ENCODE data around the gene GTPBP4. TPM values are rescaled to one million over a fixed set of nuclear protein-coding genes. Genes with fewer than 3 reads are reported as not detected.

Gene GTPBP4
- total and polyA plus RNA-seq, 2 of the 13 experiments (the other 11 are each of a cell fraction or from before 2014, with no cell fraction given) = 24.1 to 85.5 TPM

DNA sequence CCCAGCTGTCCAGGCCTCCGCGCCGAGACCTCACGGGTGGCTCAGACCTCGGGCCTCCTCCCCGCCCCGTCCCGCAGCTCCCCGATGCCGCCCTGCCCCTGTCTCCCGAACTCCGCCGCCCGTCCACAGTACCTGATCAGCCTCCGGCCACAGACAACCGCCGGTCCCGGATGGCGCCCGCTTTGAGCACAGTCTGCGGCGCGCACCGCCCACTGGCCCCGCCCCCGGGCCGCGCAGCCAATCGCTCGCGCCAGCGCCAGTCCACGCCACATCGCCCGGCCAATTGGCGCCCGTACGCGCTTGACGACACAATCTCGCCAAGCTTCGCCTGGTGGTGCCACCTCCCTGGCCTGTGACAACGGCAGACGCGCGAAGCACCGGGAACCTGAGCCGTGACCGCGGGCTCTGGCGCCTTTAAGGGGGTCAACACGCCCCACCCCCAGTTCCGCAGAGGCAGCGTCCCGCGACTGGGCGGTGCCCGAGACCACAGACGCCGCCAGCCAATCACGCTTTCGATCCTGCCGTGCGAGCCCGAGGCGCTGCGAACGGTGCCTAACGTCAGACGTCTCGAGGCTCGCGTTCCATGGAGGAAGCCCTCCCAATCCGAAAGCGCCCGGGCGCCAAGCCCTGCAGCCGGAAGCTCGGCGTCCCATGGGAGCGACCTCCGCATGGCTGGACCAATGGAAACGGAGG lies 60.6 kb downstream of the GTPBP4 start, which contains the start of gene IDI1 (continued):
- TF ChIP-seq, protein P1, sequence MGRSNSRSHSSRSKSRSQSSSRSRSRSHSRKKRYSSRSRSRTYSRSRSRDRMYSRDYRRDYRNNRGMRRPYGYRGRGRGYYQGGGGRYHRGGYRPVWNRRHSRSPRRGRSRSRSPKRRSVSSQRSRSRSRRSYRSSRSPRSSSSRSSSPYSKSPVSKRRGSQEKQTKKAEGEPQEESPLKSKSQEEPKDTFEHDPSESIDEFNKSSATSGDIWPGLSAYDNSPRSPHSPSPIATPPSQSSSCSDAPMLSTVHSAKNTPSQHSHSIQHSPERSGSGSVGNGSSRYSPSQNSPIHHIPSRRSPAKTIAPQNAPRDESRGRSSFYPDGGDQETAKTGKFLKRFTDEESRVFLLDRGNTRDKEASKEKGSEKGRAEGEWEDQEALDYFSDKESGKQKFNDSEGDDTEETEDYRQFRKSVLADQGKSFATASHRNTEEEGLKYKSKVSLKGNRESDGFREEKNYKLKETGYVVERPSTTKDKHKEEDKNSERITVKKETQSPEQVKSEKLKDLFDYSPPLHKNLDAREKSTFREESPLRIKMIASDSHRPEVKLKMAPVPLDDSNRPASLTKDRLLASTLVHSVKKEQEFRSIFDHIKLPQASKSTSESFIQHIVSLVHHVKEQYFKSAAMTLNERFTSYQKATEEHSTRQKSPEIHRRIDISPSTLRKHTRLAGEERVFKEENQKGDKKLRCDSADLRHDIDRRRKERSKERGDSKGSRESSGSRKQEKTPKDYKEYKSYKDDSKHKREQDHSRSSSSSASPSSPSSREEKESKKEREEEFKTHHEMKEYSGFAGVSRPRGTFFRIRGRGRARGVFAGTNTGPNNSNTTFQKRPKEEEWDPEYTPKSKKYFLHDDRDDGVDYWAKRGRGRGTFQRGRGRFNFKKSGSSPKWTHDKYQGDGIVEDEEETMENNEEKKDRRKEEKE (IDR thresholded peaks at IDR 0.05) = no peak
- TF ChIP-seq MIXL1 (CRISPR knock-in tag; IDR thresholded peaks at IDR 0.05) (no peak), ZFP41 (CRISPR knock-in tag; IDR thresholded peaks at IDR 0.05; ENCODE audit: borderline replicate concordance) (0 out of 2 replicates have a peak, but pooled peaks have one; percentile 77), NR3C1 (CRISPR knock-in tag; IDR thresholded peaks at IDR 0.05) (no peak), ZNF562 (CRISPR knock-in tag; IDR thresholded peaks at IDR 0.05; ENCODE audit: borderline replicate concordance) (no peak), SNAPC2 (CRISPR knock-in tag; IDR thresholded peaks at IDR 0.05) (peak; percentile 86; the same call in 1 of the 2 replicates), ZMYM3 (CRISPR knock-in tag; IDR thresholded peaks at IDR 0.05) (no peak), TMF1 (CRISPR knock-in tag; IDR thresholded peaks at IDR 0.05; ENCODE audit: low read depth) (peak; percentile 91), ELF1 (CRISPR knock-in tag; IDR thresholded peaks at IDR 0.05) (peak; percentile 86), GTF3A (CRISPR knock-in tag; conservative IDR thresholded peaks at IDR 0.05) (peak; percentile 76; the same call in 1 of the 2 replicates), GATAD1 (CRISPR knock-in tag; IDR thresholded peaks at IDR 0.05) (peak; percentile 79), ARNT (IDR thresholded peaks at IDR 0.05) (no peak), PCBP1 (IDR thresholded peaks at IDR 0.05; ENCODE audit: borderline replicate concordance, low read depth, low read length) (peak; percentile 95; the same call in 1 of the 2 replicates), HDAC2 (CRISPR knock-in tag; IDR thresholded peaks at IDR 0.05) (peak; percentile 24; the same call in 1 of the 2 replicates), ZNF143 (CRISPR knock-in tag; IDR thresholded peaks at IDR 0.05) (peak; percentile 39; the same call in 1 of the 2 replicates), POLR2AphosphoS5 (IDR thresholded peaks at IDR 0.05; ENCODE audit: low read depth, low read length) (peak; percentile 92), TSC22D2 (CRISPR knock-in tag; IDR thresholded peaks at IDR 0.05; ENCODE audit: borderline replicate concordance) (peak; percentile 90; the same call in 1 of the 2 replicates), EHMT2 (IDR thresholded peaks at IDR 0.05; ENCODE audit: borderline replicate concordance, low read depth, low read length) (no peak)
- TF ChIP-seq, protein P2, sequence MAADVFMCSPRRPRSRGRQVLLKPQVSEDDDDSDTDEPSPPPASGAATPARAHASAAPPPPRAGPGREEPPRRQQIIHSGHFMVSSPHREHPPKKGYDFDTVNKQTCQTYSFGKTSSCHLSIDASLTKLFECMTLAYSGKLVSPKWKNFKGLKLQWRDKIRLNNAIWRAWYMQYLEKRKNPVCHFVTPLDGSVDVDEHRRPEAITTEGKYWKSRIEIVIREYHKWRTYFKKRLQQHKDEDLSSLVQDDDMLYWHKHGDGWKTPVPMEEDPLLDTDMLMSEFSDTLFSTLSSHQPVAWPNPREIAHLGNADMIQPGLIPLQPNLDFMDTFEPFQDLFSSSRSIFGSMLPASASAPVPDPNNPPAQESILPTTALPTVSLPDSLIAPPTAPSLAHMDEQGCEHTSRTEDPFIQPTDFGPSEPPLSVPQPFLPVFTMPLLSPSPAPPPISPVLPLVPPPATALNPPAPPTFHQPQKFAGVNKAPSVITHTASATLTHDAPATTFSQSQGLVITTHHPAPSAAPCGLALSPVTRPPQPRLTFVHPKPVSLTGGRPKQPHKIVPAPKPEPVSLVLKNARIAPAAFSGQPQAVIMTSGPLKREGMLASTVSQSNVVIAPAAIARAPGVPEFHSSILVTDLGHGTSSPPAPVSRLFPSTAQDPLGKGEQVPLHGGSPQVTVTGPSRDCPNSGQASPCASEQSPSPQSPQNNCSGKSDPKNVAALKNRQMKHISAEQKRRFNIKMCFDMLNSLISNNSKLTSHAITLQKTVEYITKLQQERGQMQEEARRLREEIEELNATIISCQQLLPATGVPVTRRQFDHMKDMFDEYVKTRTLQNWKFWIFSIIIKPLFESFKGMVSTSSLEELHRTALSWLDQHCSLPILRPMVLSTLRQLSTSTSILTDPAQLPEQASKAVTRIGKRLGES (CRISPR knock-in tag; IDR thresholded peaks at IDR 0.05; ENCODE audit: borderline replicate concordance) = 0 out of 2 replicates have a peak, but pooled peaks have one; percentile 13
- TF ChIP-seq, protein P3, sequence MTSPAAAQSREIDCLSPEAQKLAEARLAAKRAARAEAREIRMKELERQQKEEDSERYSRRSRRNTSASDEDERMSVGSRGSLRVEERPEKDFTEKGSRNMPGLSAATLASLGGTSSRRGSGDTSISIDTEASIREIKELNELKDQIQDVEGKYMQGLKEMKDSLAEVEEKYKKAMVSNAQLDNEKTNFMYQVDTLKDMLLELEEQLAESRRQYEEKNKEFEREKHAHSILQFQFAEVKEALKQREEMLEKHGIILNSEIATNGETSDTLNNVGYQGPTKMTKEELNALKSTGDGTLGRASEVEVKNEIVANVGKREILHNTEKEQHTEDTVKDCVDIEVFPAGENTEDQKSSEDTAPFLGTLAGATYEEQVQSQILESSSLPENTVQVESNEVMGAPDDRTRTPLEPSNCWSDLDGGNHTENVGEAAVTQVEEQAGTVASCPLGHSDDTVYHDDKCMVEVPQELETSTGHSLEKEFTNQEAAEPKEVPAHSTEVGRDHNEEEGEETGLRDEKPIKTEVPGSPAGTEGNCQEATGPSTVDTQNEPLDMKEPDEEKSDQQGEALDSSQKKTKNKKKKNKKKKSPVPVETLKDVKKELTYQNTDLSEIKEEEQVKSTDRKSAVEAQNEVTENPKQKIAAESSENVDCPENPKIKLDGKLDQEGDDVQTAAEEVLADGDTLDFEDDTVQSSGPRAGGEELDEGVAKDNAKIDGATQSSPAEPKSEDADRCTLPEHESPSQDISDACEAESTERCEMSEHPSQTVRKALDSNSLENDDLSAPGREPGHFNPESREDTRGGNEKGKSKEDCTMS (CRISPR knock-in tag; conservative IDR thresholded peaks at IDR 0.05) = no peak
- TF ChIP-seq, protein P4, sequence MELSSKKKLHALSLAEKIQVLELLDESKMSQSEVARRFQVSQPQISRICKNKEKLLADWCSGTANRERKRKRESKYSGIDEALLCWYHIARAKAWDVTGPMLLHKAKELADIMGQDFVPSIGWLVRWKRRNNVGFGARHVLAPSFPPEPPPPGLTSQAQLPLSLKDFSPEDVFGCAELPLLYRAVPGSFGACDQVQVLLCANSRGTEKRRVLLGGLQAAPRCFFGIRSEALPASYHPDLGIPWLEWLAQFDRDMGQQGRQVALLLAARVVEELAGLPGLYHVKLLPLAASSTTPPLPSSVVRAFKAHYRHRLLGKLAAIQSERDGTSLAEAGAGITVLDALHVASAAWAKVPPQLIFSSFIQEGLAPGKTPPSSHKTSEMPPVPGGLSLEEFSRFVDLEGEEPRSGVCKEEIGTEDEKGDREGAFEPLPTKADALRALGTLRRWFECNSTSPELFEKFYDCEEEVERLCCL (CRISPR knock-in tag; IDR thresholded peaks at IDR 0.05; ENCODE audit: borderline replicate concordance) = peak; percentile 17; the same call in 1 of the 2 replicates

All from HepG2 (cell line).